HepG2 (cell line): ENCODE results near the gene COA3. TPM values are rescaled to one million over a fixed set of nuclear protein-coding genes. Genes with fewer than 3 reads are reported as not detected.

ENCODE experiments used
- ATAC-seq: fragments of 200-7000 bp; cut with Tn5 transposase; 3 replicates; pipeline ENCODE4 v1.9.1; 2020; ENCODE audit warnings: mild to moderate bottlenecking, moderate library complexity
- BruUV-seq: library from RNA; stranded (reverse); fragments of 400-500 nt; replicated peaks from 2 replicates; lab custom pipeline; 2021; lab: Mats Ljungman, UMichigan
- CTCF ChIA-PET: fragments of 300-600 bp; formaldehyde crosslinking; extraction: SDS; loops from one replicate; lab custom pipeline; 2021; ENCODE audit warnings: low total read pairs, inconsistent platforms, low intra/inter-chr PET ratio; lab: Yijun Ruan, JAX
- POLR2A ChIA-PET: fragments of 350-600 bp; sonication (Branson Sonifier 250); formaldehyde crosslinking; loops from one replicate; lab custom pipeline; 2020; ENCODE audit warnings: antibody characterized with exemption, inconsistent platforms; lab: Yijun Ruan, JAX
- DNase-seq: peaks from one replicate; pipeline ENCODE4 v3.0.0-alpha.2; 2015; ENCODE audit warnings: low spot score
- FAIRE-seq: peaks from 3 replicates; lab custom pipeline; 2011; peaks lifted over from hg19 to GRCh38; lab: Jason Lieb, UNC
- H2AFZ ChIP-seq: one replicate; pipeline ENCODE4 v1.6.1; 2011; ENCODE audit warnings: low read length, inconsistent platforms
- H3K27ac ChIP-seq: fragments of 300-600 bp; 3 replicates; pipeline ENCODE4 v1.8.0; 2011; ENCODE audit warnings: mixed run types, mild to moderate bottlenecking, mixed read lengths, low read length, inconsistent platforms; ENCODE audit not compliant: insufficient read depth; ENCODE audit errors: extremely low read length
- H3K27me3 ChIP-seq, 2 experiments: fragments of 200-600 bp in 1 of 2; 2 replicates in 1 of 2; 3 replicates in 1 of 2; pipeline versions ENCODE4 v1.6.0 to v1.8.0; 2011; ENCODE audit warnings: low read length in 2 of 2, mild to moderate bottlenecking in 2 of 2, moderate library complexity in 2 of 2, inconsistent platforms in 1 of 2; ENCODE audit not compliant: insufficient read depth in 2 of 2, control insufficient read depth in 1 of 2
- H3K36me3 ChIP-seq, 2 experiments: fragments of 200-600 bp in 1 of 2; replicated peaks in 1 of 2; 2 replicates in 1 of 2; 3 replicates in 1 of 2; pipeline versions ENCODE4 v1.5.1 to v1.8.0; 2011; ENCODE audit warnings: low read length in 2 of 2, inconsistent platforms in 1 of 2; ENCODE audit not compliant: insufficient read depth in 2 of 2, control insufficient read depth in 1 of 2
- H3K4me1 ChIP-seq: 2 replicates; pipeline ENCODE4 v1.5.1; 2012; ENCODE audit warnings: low read length, inconsistent platforms; ENCODE audit not compliant: insufficient read depth
- H3K4me2 ChIP-seq: 2 replicates; pipeline ENCODE4 v1.6.0; 2011; ENCODE audit warnings: low read depth, low read length, inconsistent platforms
- H3K4me3 ChIP-seq, 3 experiments: fragments of 200-600 bp in 1 of 3; sonication (generic), shearing (Covaris generic) in 1 of 3; replicated peaks in 1 of 3; 2 replicates each; pipeline ENCODE4 v1.5.1; 2011 to 2016; ENCODE audit warnings: low read length in 3 of 3, inconsistent platforms in 2 of 3, low read depth in 2 of 3, mild to moderate bottlenecking in 2 of 3, control low read depth in 1 of 3, mixed read lengths in 1 of 3; ENCODE audit not compliant: insufficient read depth in 1 of 3
- H3K79me2 ChIP-seq: one replicate; pipeline ENCODE4 v1.6.1; 2011; ENCODE audit warnings: low read length, inconsistent platforms; ENCODE audit not compliant: insufficient read depth
- H3K9ac ChIP-seq: 2 replicates; pipeline ENCODE4 v1.6.0; 2011; ENCODE audit warnings: mild to moderate bottlenecking, low read depth, low read length, inconsistent platforms; ENCODE audit not compliant: insufficient read depth
- H3K9me3 ChIP-seq: 2 replicates; pipeline ENCODE4 v1.5.1; 2012; ENCODE audit warnings: mild to moderate bottlenecking, low read length
- H4K20me1 ChIP-seq: 2 replicates; pipeline ENCODE4 v1.6.0; 2011; ENCODE audit warnings: inconsistent platforms, mild to moderate bottlenecking, low read length, moderate library complexity; ENCODE audit not compliant: insufficient read depth
- ARNT ChIP-seq: fragments of 450-650 bp; IDR thresholded peaks from 2 replicates; pipeline ENCODE4 v1.6.1; 2017
- HHEX ChIP-seq: IDR thresholded peaks from 2 replicates; pipeline ENCODE4 v1.6.1; 2016; ENCODE audit warnings: control low read depth
- HNF4G ChIP-seq, 2 experiments: sonication (generic) in 1 of 2; formaldehyde crosslinking in 1 of 2; IDR thresholded peaks; 2 replicates each; pipeline versions ENCODE4 v1.4.0 to v1.6.1; 2011 to 2020; ENCODE audit warnings: borderline replicate concordance in 2 of 2, low read depth in 2 of 2, mild to moderate bottlenecking in 2 of 2, low read length in 1 of 2, missing genetic modification reagents in 1 of 2, moderate library complexity in 1 of 2
- PAX8 ChIP-seq: sonication (generic); formaldehyde crosslinking; IDR thresholded peaks from 2 replicates; pipeline ENCODE4 v1.8.0; 2022; ENCODE audit warnings: mild to moderate bottlenecking, missing genetic modification reagents, borderline replicate concordance
- ZNF10 ChIP-seq: sonication (generic); formaldehyde crosslinking; IDR thresholded peaks from 2 replicates; pipeline ENCODE4 v1.4.0; 2020; ENCODE audit warnings: mild to moderate bottlenecking, low read depth, missing genetic modification reagents, borderline replicate concordance
- ZNF34 ChIP-seq: sonication (generic); formaldehyde crosslinking; IDR thresholded peaks from 2 replicates; pipeline ENCODE4 v1.4.0; 2020; ENCODE audit warnings: mild to moderate bottlenecking, missing genetic modification reagents, borderline replicate concordance
- ZNF614 ChIP-seq: IDR thresholded peaks from 2 replicates; pipeline ENCODE4 v1.6.1; 2018; ENCODE audit warnings: missing biosample characterization, missing genetic modification reagents, inconsistent platforms, borderline replicate concordance
- ZNF704 ChIP-seq: sonication (generic); formaldehyde crosslinking; IDR thresholded peaks from 2 replicates; pipeline ENCODE4 v1.8.1; 2023; ENCODE audit warnings: mild to moderate bottlenecking, inconsistent platforms, moderate library complexity, missing genetic modification reagents, borderline replicate concordance
- in situ Hi-C: cut with HindIII; loops from 2 replicates; pipeline ENCODE4 v1.10.0; 2017; ENCODE audit warnings: low pct_unique_long_range_greater_than_20kb; ENCODE audit not compliant: extremely low pct_ligation_motif_present
- intact Hi-C: fragments of 100-400 bp; cut with micrococcal nuclease; formaldehyde crosslinking; loops from one replicate; pipeline ENCODE4 v1.10.0; 2022; ENCODE audit not compliant: unreplicated experiment
- polyA plus RNA-seq, 8 experiments: library from polyadenylated mRNA; depleted of rRNA in 3 of 8; stranded (reverse) in 7 of 8; unstranded in 1 of 8; fragments of >200 nt; fragmentation: Illumina TruSeq in 4 of 8; extraction: Trizol in 4 of 8; gene quantifications; 2 replicates each; pipeline versions ENCODE4 v1.2.1 to v1.2.3, GENCODE V29; 2011 to 2016; ENCODE audit warnings: low read depth in 4 of 8, missing spikeins in 1 of 8, mixed read lengths in 1 of 8; ENCODE audit not compliant: insufficient read depth in 1 of 8
- total RNA-seq, 5 experiments: library from RNA; depleted of rRNA; stranded (reverse); fragments of >200 nt; fragmentation: Illumina TruSeq; extraction: Trizol; gene quantifications; 2 replicates each; pipeline ENCODE4 v1.2.3, GENCODE V29; 2016; ENCODE audit warnings: low read depth in 1 of 5

COA3 gene
- total and polyA plus RNA-seq, 2 of the 13 experiments (the other 11 are each of a cell fraction or from before 2014, with no cell fraction given), result 133 to 202 TPM

GRCh38 chr17:42832213-42832933 lies 33.9 kb upstream of the COA3 start (continued):
- no peak for TF ChIP-seq ZNF34 (CRISPR knock-in tag)
- TF ChIP-seq ZNF10, result no peak
- TF ChIP-seq HHEX (CRISPR knock-in tag), result no peak

DNA sequence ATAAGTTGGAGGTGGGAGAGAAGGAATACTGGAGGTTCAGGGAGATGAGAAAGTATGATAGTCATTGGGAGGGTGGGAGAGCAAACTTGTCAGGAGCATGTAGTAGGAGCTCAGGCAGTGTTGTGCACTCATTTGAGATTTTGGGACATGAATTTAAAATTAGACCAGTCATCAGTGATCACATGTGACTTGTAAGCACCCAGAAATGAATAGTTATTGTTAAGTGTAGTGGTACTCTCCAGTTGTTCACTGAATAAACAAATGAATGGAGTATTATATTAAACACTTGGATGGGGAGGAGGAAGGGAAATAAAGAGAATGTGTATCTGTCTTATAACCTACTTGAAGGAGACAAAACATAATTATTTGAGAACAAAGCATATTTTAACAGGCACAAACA lies 32.5 kb upstream of the COA3 start:
- CTCF ChIA-PET, result no interaction called here
- H3K4me2 ChIP-seq, result no peak overlapping the region
- in situ Hi-C loops, result no loop called here

More for the DNA sequence above, 32.5 kb upstream of the COA3 start:
- Histone ChIP-seq H3K27me3 (no peaks in the 10 kb centered on the region; a peak in 1 of 5 replicates), H3K9me3 (no peaks in the 10 kb centered on the region), H2AFZ (no peak overlapping the region), H3K9ac (no peak overlapping the region), H3K36me3 (peaks cover 2 to 8% of the 10 kb centered on the region in 2 experiments; a peak in 4 of 5 replicates), H3K4me1 (peaks cover 51% of the 10 kb centered on the region), H3K4me3 (no peak overlapping the region), H3K79me2 (peaks cover 34% of the 10 kb centered on the region), H4K20me1 (no peaks in the 10 kb centered on the region), H3K27ac (no peak overlapping the region)
- BruUV-seq, result no TSS peak
- DNase-seq (no peak), ATAC-seq (no peak), FAIRE-seq (no peak)
- POLR2A ChIA-PET, result interaction anchor here (0.6 to 5.9 kb wide), 3 partner anchors 7 to 24 kb away, joined by 3 to 73 read pairs (median 8); partner anchors contain the start of gene BECN1
- intact Hi-C loops, result loop anchor here (5.0 kb wide), 1 partner anchor 166 kb away; the partner anchor contains the start of gene RPL27
- TF ChIP-seq ZNF614 (CRISPR knock-in tag), result no peak
- no peak for TF ChIP-seq HNF4G (IDR thresholded peaks at IDR 0.05; ENCODE audit: borderline replicate concordance, low read depth, low read length)
- TF ChIP-seq HNF4G (CRISPR knock-in tag; IDR thresholded peaks at IDR 0.05; ENCODE audit: borderline replicate concordance, low read depth), result no peak
- TF ChIP-seq ARNT, result no peak
- TF ChIP-seq PAX8 (CRISPR knock-in tag), result no peak
- TF ChIP-seq ZNF704 (CRISPR knock-in tag), result no peak
